Activated naive CD4-positive, alpha-beta T cell (primary cell): Measurements from ENCODE around the gene CCDC144A.
"Not testable (repeated sequence)": the region's sequence is repeated elsewhere in the genome, so short reads cannot be mapped to it uniquely, and the experiment has no call there.

Experiments used
- DNase-seq, 4 experiments: peaks; one replicate each; lab custom pipeline; 2025; lab: John Stamatoyannopoulos, UW

CCDC144A gene

DNA sequence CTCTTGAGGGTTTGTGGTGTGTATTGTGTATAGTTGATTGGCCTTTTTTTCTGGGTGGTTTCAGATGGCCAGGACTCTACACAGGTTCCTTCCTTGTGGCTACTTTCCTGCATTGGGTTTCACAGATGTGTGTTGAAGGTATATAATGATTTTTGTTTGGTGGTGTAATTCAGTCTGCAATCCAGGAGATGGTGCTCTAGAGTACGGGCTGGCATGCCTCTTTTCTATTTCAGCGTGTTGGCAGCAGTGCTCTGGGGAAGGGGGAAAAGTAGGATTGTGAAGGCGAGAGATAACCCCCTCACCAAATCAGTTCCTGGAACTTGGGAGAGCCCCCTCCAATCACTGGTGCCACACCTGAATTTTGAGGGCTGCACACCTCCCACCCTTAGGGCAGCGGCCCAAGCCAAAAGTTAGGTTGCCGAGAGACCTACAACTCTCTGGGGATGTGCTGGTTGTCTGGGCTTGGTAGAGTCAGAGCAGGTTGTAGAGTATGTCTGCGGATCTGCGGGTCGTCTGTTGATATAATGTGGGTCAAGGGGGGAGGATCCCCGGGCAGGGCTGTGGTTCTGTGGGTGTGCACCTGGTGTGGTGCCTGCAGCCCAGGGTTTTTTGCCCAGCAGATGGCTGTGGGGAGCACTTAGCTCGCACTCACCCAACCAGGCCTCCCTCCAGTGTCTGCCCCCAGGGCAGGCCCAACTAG is 61.3 kb downstream of the CCDC144A start:
- not testable (repeated sequence) for DNase-seq

DNA sequence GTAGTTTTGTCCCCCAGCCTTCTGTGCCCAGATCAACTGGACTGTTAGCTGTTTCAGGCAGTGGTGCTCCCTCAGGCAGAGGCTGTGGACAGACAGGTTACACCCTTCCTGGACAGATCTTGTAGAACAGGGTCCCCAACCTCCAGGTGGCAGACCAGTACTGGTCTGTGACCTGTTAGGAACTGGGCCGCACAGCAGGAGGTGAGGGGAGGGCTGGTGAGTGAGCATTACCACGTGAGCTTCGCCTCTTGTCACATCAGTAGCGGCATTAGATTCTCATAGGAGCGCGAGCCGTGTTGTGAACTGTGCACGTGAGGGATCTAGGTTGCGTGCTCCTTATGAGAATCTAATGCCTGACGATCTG is 61.9 kb downstream of the CCDC144A start:
- DNase-seq, result not testable (repeated sequence)

DNA sequence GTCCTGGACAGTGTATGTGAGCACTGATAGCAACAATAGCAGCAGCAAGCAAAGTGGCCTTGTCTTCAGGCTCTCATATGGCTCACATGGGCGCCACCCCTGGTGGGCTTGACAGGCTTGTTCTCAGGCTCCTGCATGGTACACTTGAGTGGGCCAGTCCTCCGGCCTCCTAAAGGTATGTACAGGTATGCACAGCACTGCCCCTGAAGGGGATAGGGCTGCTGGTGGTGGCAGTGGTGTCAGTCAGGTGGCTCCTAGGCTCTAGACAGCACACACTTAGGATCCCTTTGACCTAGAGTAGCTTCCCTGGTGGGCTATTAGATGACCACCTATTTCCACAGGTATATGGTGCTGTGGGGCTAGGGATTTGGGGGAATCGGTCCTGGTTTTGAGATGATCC is 67.5 kb downstream of the CCDC144A start:
- not testable (repeated sequence) for DNase-seq

DNA sequence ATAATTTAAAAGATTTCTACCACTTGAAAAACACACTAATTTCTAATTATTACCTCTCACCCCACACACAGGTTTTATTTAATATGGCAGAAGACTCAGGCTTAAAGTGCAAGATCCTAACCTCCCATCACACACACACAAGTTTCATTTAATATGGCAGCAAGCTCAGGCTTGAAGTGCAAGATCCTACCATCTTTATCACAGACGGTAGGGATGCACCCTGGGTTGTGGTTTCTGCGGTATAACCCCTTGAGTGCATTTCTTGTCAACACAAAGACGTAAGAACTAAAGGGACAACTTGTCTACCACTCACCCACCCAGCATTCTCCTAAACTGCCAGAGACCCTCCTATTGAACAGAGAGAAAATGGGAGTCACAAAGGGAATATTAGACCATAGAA is 68.1 kb downstream of the CCDC144A start:
- not testable (repeated sequence) for DNase-seq

DNA sequence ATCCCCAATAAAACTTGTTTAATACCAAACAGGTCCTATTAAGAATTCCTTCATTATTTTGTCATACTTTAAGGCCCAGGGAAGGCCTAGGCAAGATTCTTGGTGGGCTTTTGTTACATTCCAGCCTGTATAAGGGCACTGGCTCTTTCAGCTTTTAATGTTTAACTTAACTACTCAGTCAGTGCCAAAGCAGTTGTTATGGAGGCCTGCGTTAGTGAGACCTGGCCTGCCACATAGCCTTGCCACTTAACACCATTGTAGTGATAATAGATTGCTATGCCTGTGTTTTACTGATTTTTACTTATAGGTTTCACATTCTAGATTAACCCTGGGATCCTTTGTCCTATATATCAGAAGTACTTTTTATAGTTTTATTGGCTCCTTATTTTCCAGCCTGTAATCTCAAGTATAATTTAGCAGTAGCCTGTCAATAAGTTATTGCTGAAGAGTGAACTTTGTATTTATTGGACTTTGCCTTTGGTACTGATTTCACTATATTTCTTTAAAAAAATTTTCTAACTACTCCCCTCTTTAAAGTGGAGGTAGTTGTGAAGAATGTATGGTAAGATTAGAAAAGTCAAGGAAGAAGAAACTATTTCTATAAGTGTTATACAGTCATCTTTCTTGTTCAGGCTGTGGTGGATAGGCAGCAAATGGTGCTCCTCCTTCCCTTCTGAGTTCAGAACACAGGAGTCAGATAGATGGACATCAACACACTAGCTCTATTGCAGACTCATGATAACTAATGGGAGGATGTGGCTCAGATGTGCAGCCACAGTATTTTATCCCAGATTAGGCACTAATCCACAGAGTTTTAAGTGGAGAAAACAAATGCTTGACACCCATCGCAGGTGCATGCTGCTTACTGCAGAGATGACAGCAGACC is 78.5 kb downstream of the CCDC144A start:
- not testable (repeated sequence) for DNase-seq

DNA sequence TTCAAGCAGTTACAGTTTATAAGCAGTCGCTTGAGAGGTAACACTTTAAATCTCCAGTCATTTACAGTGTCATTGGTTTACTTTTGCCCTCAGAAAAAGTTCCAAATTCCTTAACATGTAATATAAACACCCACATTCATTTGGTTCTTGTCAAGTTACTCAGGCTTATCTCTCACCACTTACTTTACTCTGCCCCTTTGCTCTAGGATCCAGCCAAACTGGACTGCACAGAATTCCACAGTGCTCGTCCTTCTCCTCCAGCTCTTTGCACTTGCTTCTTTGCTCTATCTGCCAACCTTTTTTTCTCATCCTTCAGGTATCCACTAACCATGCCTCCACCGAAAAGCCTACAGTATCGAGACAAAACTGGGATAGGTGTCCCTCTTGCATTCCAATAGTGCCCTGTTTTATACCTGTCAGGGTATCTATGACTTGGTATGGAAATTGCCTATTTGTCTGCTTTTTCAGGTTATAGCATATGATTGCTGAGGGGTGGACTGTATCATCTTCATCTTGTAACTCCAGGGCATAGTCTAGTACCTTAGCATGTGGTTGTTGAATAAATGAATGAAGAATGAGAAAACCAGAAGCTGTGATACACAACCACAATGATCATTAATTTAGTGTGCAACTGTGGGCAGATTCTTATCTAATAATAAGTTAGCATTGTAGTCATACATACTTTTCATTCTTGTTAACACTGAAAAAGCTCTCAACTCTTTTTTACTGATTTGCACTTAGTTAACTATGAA is 82.5 kb downstream of the CCDC144A start:
- not testable (repeated sequence) for DNase-seq

DNA sequence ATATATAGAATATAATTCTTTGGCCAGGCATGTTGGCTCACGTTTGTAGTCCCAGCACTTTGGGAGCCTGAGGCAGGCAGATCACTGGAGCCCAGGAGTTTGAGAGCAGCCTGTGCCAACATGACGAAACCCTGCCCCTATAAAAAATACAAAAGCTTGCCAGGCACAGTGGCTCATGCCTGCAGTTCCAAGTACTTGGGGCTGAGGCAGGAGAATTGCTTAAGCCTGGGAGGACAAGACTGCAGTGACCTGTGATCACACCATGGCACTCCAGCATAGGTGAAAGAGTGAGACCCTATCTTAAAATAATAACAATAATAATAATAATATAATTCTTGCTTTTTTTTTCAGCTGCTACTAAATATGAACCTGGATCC is 83.1 kb downstream of the CCDC144A start:
- not testable (repeated sequence) for DNase-seq

DNA sequence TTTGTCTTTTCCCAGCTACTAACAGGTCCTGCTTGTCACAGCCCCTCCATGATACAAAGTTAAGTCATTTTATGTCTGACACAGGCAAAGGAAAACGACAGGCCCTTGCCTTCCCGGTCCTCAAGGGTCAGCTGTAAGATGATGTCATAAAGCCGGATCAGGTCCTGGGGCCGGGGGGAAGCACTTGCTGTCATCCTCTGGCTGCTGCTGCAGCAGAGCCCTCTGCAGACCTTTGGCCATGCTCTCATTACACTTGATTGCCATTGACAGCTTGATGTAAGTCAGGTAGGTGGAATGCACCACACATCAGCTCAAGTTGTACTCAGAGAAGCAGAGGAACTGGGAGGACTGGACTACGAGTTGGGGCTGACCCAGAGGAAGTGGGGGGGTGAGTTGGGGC is 97.8 kb downstream of the CCDC144A start:
- DNase-seq, result not testable (repeated sequence)

DNA sequence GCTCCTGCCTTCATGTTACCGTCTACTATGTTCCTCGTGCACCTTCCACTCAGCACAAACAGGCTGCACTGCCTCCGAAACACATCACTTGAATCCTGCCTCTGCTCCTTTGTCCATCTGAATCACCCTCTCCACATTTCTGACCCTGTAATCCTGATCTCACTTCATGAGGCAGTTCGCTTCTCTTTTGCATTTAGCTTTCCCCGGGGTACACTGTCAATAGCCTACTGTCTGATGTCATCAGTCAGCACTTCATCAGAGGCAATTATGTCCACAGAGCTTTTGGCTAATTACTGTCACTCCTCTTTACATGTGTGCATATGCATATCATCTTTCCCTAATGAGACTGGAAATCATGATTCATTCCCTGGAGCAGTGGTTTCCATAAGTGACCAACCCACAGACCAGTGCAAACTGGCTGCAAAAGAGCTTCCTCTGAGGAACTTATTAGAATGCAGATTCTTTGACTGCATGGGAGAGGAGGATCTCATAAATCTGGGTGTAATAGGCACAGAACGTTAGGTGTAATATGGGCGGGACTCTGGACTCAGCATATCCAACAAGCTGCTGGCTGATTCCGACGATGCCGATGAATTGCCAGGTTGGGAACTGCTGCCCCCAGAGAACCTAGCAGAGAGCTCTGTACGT is 99.0 kb downstream of the CCDC144A start:
- not testable (repeated sequence) for DNase-seq

DNA sequence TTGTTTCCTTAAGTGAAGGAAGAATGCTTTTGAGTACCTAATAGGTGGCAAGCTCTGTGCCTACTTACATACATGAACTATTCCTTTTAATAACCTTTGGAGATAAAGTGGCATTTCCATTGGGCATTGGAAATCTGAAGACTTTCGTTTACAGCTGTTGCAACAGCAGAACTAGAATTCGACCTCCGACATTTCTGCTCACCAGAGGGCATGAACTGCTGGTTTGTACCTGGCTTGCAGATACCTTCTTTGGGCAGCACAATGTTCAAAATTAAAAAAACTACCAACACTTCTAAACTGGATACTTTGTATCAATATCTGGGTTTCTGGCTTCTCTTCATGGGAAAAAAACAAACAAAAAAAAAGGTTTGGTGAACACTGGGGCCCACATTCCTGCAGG is 99.6 kb downstream of the CCDC144A start:
- DNase-seq, result not testable (repeated sequence)

DNA sequence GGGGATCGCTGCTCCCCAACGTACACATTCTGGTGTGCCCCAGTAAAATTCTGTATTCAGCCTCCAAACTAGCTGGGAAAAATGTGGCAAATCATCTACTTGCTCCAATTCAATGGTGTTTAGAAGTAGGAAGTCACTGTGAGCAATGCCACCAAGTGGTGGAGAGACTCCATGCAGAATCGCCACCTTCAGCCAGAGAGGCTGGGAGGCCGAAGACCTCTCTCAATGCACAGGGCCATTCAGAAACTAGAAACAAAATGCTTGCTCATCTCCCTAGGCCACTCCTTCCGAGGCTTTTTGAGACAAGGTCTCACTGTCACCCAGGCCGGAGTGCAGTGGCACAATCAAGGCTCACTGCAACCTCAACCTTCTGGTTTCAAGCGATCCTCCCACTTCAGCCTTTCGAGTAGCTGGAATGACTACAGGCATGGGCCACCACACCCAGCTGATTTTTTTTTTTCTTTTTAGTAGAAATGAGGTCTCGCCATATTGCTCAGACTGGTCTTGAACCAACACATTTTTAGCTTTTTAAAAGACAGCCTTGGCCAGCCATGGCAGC is 100.4 kb downstream of the CCDC144A start:
- not testable (repeated sequence) for DNase-seq

DNA sequence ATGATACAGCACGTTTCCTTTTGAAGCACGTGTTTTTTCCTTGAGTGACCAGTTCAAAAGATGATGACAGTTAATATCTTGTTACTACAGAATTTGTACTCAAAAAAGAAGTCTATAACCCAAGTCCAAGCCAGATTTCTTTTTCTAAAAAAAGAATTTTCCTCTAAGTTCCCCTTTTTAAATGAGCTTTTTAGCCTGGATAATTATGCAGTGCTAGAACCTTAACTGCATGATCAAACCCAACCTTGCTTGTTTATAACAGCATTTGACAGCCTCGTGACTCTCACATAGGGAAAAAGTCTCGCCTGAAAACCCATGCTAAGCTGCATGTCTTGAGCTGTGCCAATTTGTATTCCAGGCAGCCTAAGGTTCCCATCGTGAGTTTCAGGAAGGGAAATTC is 104.2 kb downstream of the CCDC144A start:
- not testable (repeated sequence) for DNase-seq

DNA sequence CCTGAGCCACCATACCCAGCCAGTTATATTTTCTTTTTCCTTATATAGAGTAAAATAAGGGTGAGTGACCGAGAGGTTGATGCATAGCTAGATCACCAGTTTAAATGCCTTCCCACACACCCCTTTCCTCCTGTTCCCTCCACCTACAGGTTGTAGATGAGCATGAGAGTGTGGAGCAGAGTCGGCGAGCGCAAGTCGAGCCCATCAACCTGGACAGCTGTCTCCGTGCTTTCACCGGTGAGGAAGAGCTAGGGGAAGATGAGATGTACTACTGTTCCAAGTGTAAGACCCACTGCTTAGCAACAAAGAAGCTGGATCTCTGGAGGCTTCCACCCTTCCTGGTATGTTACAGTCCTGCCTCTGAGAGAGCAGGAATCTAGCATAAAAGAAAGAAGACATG is 105.9 kb downstream of the CCDC144A start:
- not testable (repeated sequence) for DNase-seq

DNA sequence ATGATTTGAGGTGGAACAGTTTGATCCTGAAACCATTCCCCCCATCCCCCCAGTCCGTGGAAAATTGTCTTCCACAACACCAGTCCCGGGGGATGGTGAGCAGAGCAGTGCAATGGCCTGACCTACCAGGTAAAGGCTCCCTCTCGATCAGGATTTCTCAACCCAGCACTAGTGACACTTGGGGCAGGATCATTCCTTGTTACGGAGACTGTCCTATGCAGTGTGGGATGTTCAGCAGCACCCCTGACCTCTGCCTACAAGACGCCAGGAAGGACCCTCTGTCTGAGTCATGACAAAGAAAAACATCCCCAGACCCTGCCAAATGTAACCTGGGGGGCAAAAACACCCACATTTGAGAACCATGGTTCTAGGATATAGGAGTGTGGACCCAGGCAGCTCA is 114.8 kb downstream of the CCDC144A start:
- not testable (repeated sequence) for DNase-seq

DNA sequence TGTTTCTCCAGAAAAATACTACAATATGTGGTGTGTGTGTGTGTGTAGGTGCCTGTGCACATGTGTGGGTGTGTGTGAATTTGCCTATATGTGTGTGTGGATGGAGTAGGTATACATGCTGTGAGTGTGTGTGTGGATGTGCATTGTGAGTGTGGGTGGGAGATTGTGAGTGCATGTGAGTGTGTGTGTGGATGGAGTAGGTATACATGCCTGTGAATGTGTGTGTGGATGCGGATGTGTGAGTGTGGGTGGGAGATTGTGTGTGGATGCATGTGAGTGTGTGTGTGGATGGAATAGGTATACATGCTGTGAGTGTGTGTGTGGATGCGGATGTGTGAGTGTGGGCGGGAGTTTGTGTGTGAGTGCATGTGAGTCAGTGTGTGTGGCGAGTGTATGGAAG is 116.6 kb downstream of the CCDC144A start:
- not testable (repeated sequence) for DNase-seq

DNA sequence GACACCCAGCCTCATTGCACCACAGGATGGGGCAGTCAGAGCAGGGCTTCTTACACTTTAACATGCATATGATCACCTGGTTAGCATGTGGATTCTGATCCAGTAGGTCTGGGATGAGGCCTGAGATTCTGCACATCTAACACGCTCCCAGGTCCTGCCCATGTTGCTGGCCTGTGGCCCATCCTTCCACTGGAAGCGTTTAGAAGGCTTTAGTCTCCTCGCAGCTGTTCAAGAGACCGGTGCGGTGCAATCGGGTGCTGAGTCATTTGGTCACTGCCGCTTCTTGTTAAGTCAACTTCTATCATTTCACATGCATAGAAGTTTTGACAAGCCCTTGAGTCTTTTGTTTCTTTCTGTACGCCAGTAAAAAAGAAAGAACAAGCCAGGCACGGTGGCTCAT is 117.6 kb downstream of the CCDC144A start:
- DNase-seq, result not testable (repeated sequence)

DNA sequence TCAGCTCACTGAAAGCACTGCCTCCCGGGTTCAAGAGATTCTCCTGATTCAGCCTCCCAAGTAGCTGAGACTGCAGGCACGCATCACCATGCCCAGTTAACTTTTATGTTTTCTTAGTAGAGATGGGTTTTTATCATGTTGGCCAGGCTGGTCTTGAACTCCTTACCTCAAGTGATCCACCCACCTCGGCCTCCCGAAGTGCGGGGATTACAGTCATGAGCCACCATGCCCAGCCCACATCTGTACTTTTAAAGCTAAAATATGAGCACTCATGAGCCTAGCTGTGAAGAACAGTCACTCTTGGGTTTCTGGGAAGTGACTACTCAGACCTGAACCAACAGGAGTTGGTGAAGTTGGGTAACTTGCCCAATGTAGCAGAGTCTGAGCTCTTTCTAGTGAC is 120.2 kb downstream of the CCDC144A start:
- DNase-seq, result not testable (repeated sequence)

DNA sequence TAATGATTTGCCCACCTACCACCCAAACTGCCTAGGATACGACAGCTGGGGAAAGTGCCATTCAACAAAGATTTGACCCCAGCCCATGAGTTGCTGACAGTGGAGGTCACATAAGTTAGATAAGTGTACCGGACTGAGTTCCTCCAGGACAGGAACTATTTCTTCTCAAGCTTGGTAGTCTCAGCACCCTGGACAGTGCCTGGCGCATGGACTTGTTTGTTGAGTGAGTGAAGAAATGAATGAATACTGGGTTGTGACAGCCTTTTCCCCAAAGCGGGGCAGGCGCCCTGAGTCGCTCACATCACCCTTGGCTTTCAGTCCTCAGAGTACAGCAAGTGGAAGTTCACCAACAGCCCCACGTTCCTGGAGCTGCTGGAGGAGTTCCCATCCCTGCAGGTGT is 122.1 kb downstream of the CCDC144A start:
- not testable (repeated sequence) for DNase-seq

DNA sequence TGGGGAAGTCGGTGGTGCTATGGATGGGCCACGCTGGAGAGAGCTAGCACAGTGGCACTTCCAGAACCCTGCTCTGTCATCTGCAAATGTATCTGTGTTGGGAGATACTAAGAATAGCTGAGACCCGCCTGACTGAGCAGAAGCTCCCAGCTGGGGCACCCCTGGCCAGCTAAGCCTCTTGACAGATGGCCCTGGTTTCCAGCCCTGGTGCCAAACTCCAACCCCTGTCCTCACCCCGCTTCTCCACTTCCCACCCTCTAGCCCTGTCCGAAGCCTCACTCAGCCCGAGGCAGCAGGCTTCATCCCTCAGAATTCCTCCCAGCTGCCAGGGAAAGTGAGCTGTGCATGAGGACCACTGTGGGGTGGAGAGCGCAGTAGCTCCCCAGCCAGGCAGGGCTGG is 124.4 kb downstream of the CCDC144A start:
- DNase-seq, result no peak

DNA sequence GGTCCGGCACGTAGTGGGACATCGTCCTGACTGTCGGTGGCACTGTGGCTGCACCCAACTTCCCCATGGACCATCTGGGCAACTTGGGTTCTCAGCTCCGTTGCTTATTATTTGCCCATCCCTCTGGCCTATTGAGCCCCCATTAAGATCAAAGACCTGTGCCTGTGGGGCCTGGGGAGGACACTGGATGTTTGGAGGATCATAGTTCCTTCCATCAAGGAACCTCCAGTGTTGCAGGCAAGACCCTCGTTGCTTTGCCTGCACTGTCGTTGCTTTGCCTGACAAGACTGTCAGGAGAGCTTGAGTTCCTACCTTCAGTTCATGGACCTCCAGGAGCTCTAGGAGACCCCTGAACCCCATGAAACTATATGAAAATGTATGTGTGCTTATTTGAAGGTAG is 127.2 kb downstream of the CCDC144A start:
- no peak for DNase-seq

DNA sequence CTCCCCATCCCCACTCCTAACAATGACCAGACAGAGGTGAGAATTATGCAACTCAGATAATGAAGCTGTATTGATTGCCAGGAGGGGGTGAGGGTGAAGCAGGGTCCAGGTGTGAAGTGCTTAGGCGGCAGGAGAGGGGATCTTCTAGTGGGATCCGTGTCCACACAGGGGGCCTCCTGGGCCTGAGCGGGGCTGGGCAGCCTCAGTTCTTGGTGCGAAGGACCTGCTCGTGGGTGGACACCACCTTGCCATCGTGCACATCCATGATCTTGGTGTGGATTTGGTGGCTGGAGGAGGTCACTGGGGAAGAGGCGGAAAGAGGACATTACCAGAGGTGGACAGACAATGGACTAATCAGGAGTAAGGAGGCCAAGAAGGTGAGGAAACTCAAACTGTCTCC is 127.9 kb downstream of the CCDC144A start:
- DNase-seq, result not testable (repeated sequence)

DNA sequence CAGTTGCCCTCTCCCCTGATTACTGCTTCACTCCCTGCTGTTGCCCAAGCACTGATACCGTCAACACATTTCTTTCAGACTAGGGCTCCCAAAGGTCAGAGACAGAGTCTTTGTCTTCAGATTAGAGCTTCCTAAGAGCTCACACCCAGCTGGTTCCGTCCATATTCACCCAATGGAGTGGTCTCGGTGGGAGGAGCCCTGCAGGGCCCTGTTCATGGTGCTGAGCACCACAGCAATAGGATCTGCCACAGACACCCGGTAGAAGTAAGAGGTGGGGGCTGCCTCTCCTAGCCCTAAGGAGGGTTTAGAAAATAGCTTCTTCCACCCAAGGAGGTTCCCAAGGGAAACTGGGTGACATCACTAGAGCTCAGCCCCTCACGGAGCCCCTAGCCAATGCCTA is 128.3 kb downstream of the CCDC144A start:
- no peak for DNase-seq
